Lung (tissue), 12 donors: Measurements from ENCODE around the gene CYP4B1. TPM values are rescaled to one million over a fixed set of nuclear protein-coding genes. Genes with fewer than 3 reads are reported as not detected.
A peak's percentile ranks its signal among the peaks of the same experiment; 100 is the strongest.

Experiments
- ATAC-seq: fragments of 200-7000 bp; cut with Tn5 transposase; one replicate; pipeline ENCODE4 v1.9.1; 2020; ENCODE audit warnings: moderate number of reproducible peaks; ENCODE audit not compliant: insufficient read depth, low FRiP score
- DNase-seq, 3 donors: peaks; one replicate each; pipeline ENCODE4 v3.0.0-alpha.2; 2013 to 2017
- H3K27ac ChIP-seq, 2 donors: one replicate each; pipeline ENCODE4 v1.5.1; 2013; ENCODE audit warnings: mild to moderate bottlenecking in 2 of 2, moderate library complexity in 2 of 2, control low read depth in 1 of 2, inconsistent platforms in 1 of 2, low read depth in 1 of 2, low read length in 1 of 2
- H3K27me3 ChIP-seq, 3 donors: one replicate each; pipeline ENCODE4 v1.5.1; 2013; ENCODE audit warnings: low read length in 2 of 3; ENCODE audit not compliant: control insufficient read depth in 3 of 3, insufficient read depth in 3 of 3
- H3K36me3 ChIP-seq, 4 donors: one replicate each; pipeline ENCODE4 v1.5.1; 2013; ENCODE audit warnings: low read length in 4 of 4, mild to moderate bottlenecking in 1 of 4, moderate library complexity in 1 of 4; ENCODE audit not compliant: control insufficient read depth in 4 of 4, insufficient read depth in 4 of 4
- H3K4me1 ChIP-seq, 5 donors: one replicate each; pipeline ENCODE4 v1.5.1; 2013; ENCODE audit warnings: low read length in 5 of 5, mild to moderate bottlenecking in 2 of 5, moderate library complexity in 1 of 5; ENCODE audit not compliant: control insufficient read depth in 5 of 5, insufficient read depth in 5 of 5
- H3K4me3 ChIP-seq: one replicate; pipeline ENCODE4 v1.5.1; 2013; ENCODE audit warnings: mild to moderate bottlenecking, control low read depth, moderate library complexity
- H3K9ac ChIP-seq, 2 donors: one replicate each; pipeline ENCODE4 v1.5.1; 2013; ENCODE audit warnings: low read length in 2 of 2, control low read depth in 1 of 2; ENCODE audit not compliant: insufficient read depth in 1 of 2
- H3K9me3 ChIP-seq, 4 donors: one replicate each; pipeline ENCODE4 v1.5.1; 2013; ENCODE audit warnings: low read length in 3 of 4, mild to moderate bottlenecking in 1 of 4, moderate library complexity in 1 of 4; ENCODE audit not compliant: control insufficient read depth in 4 of 4, insufficient read depth in 3 of 4
- WGBS, 2 donors: extraction: QIAGEN DNeasy Blood & Tissue Kit; methylation state at CpG; one replicate each; pipeline ENCODE4 v1.1.7; 2013; 5-methylcytosine and 5-hydroxymethylcytosine counted together
- polyA plus RNA-seq, 2 donors: library from polyadenylated mRNA; stranded (reverse); fragments of 200-250 nt; gene quantifications; one replicate each; pipeline ENCODE4 v1.2.1, GENCODE V29; 2013
- total RNA-seq, 2 donors: library from RNA; depleted of rRNA in 1 of 2; stranded (reverse); fragments of >200 nt in 1 of 2; gene quantifications; one replicate each; pipeline ENCODE4 v1.2.1, GENCODE V29; 2014 to 2021
- TF ChIP-seq, protein P1 (sequence below): IDR thresholded peaks from 2 replicates; pipeline ENCODE4 v1.5.1; 2012; ENCODE audit warnings: mild to moderate bottlenecking; ENCODE audit errors: control extremely low read depth, extremely low read depth
- donor health status: control.
- donor health status: control.
- donor health status: Bipolar disorder and iron deficiency.
- donor health status: healthy.
- donor health status: DM: yes; HTN: yes; CAD: no.

CYP4B1 gene
- total and polyA plus RNA-seq, 4 donors, result 75.7 to 180 (median 157) TPM

GRCh38 chr1:46757956-46758528, 40.8 kb upstream of the CYP4B1 start:
- no peaks in the 10 kb centered on the region for H3K27me3 ChIP-seq
- ATAC-seq, result peak; percentile 12
- no peak for DNase-seq
- H3K4me3 ChIP-seq, result no peak overlapping the region
- TF ChIP-seq, protein P1, sequence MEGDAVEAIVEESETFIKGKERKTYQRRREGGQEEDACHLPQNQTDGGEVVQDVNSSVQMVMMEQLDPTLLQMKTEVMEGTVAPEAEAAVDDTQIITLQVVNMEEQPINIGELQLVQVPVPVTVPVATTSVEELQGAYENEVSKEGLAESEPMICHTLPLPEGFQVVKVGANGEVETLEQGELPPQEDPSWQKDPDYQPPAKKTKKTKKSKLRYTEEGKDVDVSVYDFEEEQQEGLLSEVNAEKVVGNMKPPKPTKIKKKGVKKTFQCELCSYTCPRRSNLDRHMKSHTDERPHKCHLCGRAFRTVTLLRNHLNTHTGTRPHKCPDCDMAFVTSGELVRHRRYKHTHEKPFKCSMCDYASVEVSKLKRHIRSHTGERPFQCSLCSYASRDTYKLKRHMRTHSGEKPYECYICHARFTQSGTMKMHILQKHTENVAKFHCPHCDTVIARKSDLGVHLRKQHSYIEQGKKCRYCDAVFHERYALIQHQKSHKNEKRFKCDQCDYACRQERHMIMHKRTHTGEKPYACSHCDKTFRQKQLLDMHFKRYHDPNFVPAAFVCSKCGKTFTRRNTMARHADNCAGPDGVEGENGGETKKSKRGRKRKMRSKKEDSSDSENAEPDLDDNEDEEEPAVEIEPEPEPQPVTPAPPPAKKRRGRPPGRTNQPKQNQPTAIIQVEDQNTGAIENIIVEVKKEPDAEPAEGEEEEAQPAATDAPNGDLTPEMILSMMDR, result no peak
- H3K9me3 ChIP-seq, result no peaks in the 10 kb centered on the region
- peak overlapping the region in 1 of 2 donors; percentile 62 for H3K27ac ChIP-seq
- no peaks in the 10 kb centered on the region for H3K36me3 ChIP-seq
- H3K4me1 ChIP-seq, result peaks cover 0 to 10% (median 0%) of the 10 kb centered on the region in 5 donors
- H3K9ac ChIP-seq, result no peak overlapping the region

DNA sequence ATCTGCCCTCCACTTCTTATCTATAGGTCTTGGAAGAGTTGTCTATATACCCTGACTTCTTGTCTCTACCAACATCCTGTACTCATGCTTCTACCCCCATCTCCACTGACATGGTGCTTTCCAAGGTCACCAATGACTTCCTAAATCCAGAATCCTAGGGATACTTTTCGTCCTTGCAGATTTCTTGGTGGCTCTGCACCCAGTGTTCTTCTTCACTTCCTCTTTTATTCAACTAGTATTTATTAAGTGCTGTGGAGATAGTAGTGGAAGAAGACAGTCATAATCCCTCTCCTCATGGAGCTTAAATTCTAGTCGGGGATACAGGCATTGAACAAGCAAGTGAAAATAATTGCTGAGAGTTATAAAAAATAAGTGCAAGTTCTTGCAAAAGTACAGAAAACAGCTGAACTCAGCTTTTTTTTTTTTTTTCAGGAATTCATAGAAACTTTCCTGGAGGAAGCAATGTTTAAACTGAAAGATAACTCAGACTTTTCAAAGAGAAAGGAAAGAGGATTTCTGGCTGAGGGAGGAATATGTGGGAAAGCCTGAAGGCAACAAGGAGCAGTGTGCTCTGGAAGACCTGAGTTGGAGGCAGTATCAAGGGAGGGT, 38.2 kb upstream of the CYP4B1 start:
- Histone ChIP-seq H3K9ac (no peak overlapping the region), H3K27me3 (no peaks in the 10 kb centered on the region), H3K4me3 (no peak overlapping the region), H3K9me3 (peaks cover 0 to 2% (median 0%) of the 10 kb centered on the region in 4 donors), H3K27ac (no peak overlapping the region), H3K36me3 (no peaks in the 10 kb centered on the region), H3K4me1 (peaks cover 0 to 10% (median 0%) of the 10 kb centered on the region in 5 donors)
- DNase-seq (no peak), ATAC-seq (no peak)
- 69 to 83% methylated on average over 2 of the region's 2 CpGs for WGBS, 2 donors
- TF ChIP-seq, protein P1, result no peak

DNA sequence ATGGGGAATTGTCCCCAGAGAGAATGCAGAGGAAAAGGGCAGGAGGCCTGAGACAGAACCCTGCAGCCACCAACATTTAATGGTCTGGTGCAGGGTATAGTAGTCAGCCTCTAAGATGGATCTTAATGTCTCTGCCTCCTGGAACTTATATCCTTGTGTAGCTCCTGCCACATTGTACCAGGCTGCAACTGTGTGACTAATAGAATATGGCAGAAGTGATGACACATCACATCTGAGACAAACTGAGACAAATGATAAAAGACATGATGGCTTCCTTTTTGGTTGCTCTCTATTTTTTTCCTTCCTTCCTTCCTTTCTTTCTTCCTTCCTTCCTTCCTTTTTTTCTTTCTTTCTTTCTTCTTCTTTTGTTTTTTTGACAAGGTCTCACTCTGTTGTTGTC, 37.1 kb upstream of the CYP4B1 start:
- TF ChIP-seq, protein P1, result no peak
- DNase-seq (no peak), ATAC-seq (no peak)
- no peak overlapping the region for H3K27ac ChIP-seq
- no peaks in the 10 kb centered on the region for H3K36me3 ChIP-seq
- H3K27me3 ChIP-seq, result no peaks in the 10 kb centered on the region
- H3K9me3 ChIP-seq, result peaks cover 0 to 2% (median 0%) of the 10 kb centered on the region in 4 donors
- H3K4me3 ChIP-seq, result no peak overlapping the region
- no peak overlapping the region for H3K9ac ChIP-seq
- peaks cover 0 to 10% (median 0%) of the 10 kb centered on the region in 5 donors for H3K4me1 ChIP-seq
